Gastroesophageal sphincter (tissue), 3 donors: ENCODE data around the gene CBX7.

ENCODE experiments used
- CTCF ChIP-seq, 4 experiments: fragments of 200-600 bp in 2 of 4; fragments of 450-650 bp in 2 of 4; sonication (generic) in 1 of 4; IDR thresholded peaks; one replicate each; pipeline ENCODE4 v1.5.1; 2017 to 2019; ENCODE audit warnings: antibody characterized with exemption in 4 of 4, mild to moderate bottlenecking in 2 of 4, moderate library complexity in 2 of 4
- POLR2A ChIP-seq, 2 donors: fragments of 450-650 bp; IDR thresholded peaks; one replicate each; pipeline ENCODE4 v1.6.1; 2017; ENCODE audit warnings: antibody characterized with exemption in 2 of 2, mild to moderate bottlenecking in 2 of 2, moderate library complexity in 1 of 2

GRCh38 chr22:39178206-39179111, 26.0 kb upstream of the CBX7 start:
- TF ChIP-seq POLR2A (IDR thresholded peaks at IDR 0.05) (no peak), CTCF (IDR thresholded peaks at IDR 0.05) (no peak)
